Measurements from ENCODE around the gene EPS8L2. TPM values are rescaled to one million over a fixed set of nuclear protein-coding genes. Genes with fewer than 3 reads are reported as not detected.

The EPS8L2 gene
- total RNA-seq, 1 experiment from 2014 or later, result 0.90 TPM

GRCh38 chr11:773830-774229 is 67.8 kb downstream of the EPS8L2 start:
- H3K36me3 ChIP-seq (ENCODE audit: insufficient read depth, low read length, poor library complexity, severe bottlenecking), result peaks cover 27% of the 10 kb centered on the region
- ChIA-PET CTCF (no interaction called here), POLR2A (ENCODE audit: low non-redundant PET) (no interaction called here)
- no TSS peak for BruUV-seq (replicated peaks)
- H3K9me3 ChIP-seq (ENCODE audit: low read depth, low read length, poor library complexity, severe bottlenecking), result no peaks in the 10 kb centered on the region
- intact Hi-C loops (cut with micrococcal nuclease; ENCODE audit: unreplicated experiment), result no loop called here
- H3K27ac ChIP-seq (ENCODE audit: low read depth, low read length, poor library complexity, severe bottlenecking), result no peak overlapping the region
- no peaks in the 10 kb centered on the region for H3K27me3 ChIP-seq (replicated peaks; ENCODE audit: insufficient read depth, low read depth, low read length, poor library complexity)
- no peak for TF ChIP-seq EZH2 (IDR thresholded peaks at IDR 0.05; ENCODE audit: borderline replicate concordance, low read depth, low read length, poor library complexity, severe bottlenecking)
- TF ChIP-seq CTCF (conservative IDR thresholded peaks at IDR 0.05; ENCODE audit: low read depth, low read length), result no peak
- no peak for DNase-seq (ENCODE audit: low spot score)
- no peak overlapping the region for H3K4me3 ChIP-seq (ENCODE audit: low read depth, low read length, poor library complexity, severe bottlenecking)
- peaks cover 9% of the 10 kb centered on the region for H3K4me1 ChIP-seq (ENCODE audit: insufficient read depth, low read length, poor library complexity, severe bottlenecking)

- H3K4me1 ChIP-seq (ENCODE audit: insufficient read depth, low read length, poor library complexity, severe bottlenecking), result peaks cover 9% of the 10 kb centered on the region
- no peaks in the 10 kb centered on the region for H3K27me3 ChIP-seq (replicated peaks; ENCODE audit: insufficient read depth, low read depth, low read length, poor library complexity)
- no peak for DNase-seq (ENCODE audit: low spot score)
- ChIA-PET POLR2A (ENCODE audit: low non-redundant PET) (interaction anchor here (0.6 kb wide), 1 partner anchor 135 kb away, joined by 4 read pairs; no protein-coding TSS in a partner anchor), CTCF (no interaction called here)
- no peak overlapping the region for H3K27ac ChIP-seq (ENCODE audit: low read depth, low read length, poor library complexity, severe bottlenecking)
- intact Hi-C loops (cut with micrococcal nuclease; ENCODE audit: unreplicated experiment), result no loop called here
- H3K4me3 ChIP-seq (ENCODE audit: low read depth, low read length, poor library complexity, severe bottlenecking), result no peak overlapping the region
- BruUV-seq (replicated peaks), result TSS peak; percentile 16
- H3K9me3 ChIP-seq (ENCODE audit: low read depth, low read length, poor library complexity, severe bottlenecking), result no peaks in the 10 kb centered on the region
- no peak for TF ChIP-seq EZH2 (IDR thresholded peaks at IDR 0.05; ENCODE audit: borderline replicate concordance, low read depth, low read length, poor library complexity, severe bottlenecking)
- no peak for TF ChIP-seq CTCF (conservative IDR thresholded peaks at IDR 0.05; ENCODE audit: low read depth, low read length)
- peaks cover 27% of the 10 kb centered on the region for H3K36me3 ChIP-seq (ENCODE audit: insufficient read depth, low read length, poor library complexity, severe bottlenecking)
Measured at GRCh38 chr11:774873-775592, 69.0 kb downstream of the EPS8L2 start.

- H3K4me1 ChIP-seq (ENCODE audit: insufficient read depth, low read length, poor library complexity, severe bottlenecking), result peaks cover 9% of the 10 kb centered on the region
- intact Hi-C loops (cut with micrococcal nuclease; ENCODE audit: unreplicated experiment), result no loop called here
- H3K9me3 ChIP-seq (ENCODE audit: low read depth, low read length, poor library complexity, severe bottlenecking), result no peaks in the 10 kb centered on the region
- ChIA-PET CTCF (no interaction called here), POLR2A (ENCODE audit: low non-redundant PET) (no interaction called here)
- peak overlapping the region; percentile 88 for H3K27ac ChIP-seq (ENCODE audit: low read depth, low read length, poor library complexity, severe bottlenecking)
- BruUV-seq (replicated peaks), result no TSS peak
- peak overlapping the region; percentile 90 for H3K4me3 ChIP-seq (ENCODE audit: low read depth, low read length, poor library complexity, severe bottlenecking)
- DNase-seq (ENCODE audit: low spot score), result no peak
- peaks cover 20% of the 10 kb centered on the region for H3K36me3 ChIP-seq (ENCODE audit: insufficient read depth, low read length, poor library complexity, severe bottlenecking)
- TF ChIP-seq EZH2 (IDR thresholded peaks at IDR 0.05; ENCODE audit: borderline replicate concordance, low read depth, low read length, poor library complexity, severe bottlenecking) (no peak), CTCF (conservative IDR thresholded peaks at IDR 0.05; ENCODE audit: low read depth, low read length) (no peak)
- H3K27me3 ChIP-seq (replicated peaks; ENCODE audit: insufficient read depth, low read depth, low read length, poor library complexity), result no peaks in the 10 kb centered on the region
Measured at GRCh38 chr11:776263-776560, 70.2 kb downstream of the EPS8L2 start.

Data from A673 (cell line).